ENCODE results near the gene SKA2.
"Not testable (repeated sequence)": the region's sequence is repeated elsewhere in the genome, so short reads cannot be mapped to it uniquely, and the experiment has no call there.

Gene SKA2, protein sequence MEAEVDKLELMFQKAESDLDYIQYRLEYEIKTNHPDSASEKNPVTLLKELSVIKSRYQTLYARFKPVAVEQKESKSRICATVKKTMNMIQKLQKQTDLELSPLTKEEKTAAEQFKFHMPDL

DNA sequence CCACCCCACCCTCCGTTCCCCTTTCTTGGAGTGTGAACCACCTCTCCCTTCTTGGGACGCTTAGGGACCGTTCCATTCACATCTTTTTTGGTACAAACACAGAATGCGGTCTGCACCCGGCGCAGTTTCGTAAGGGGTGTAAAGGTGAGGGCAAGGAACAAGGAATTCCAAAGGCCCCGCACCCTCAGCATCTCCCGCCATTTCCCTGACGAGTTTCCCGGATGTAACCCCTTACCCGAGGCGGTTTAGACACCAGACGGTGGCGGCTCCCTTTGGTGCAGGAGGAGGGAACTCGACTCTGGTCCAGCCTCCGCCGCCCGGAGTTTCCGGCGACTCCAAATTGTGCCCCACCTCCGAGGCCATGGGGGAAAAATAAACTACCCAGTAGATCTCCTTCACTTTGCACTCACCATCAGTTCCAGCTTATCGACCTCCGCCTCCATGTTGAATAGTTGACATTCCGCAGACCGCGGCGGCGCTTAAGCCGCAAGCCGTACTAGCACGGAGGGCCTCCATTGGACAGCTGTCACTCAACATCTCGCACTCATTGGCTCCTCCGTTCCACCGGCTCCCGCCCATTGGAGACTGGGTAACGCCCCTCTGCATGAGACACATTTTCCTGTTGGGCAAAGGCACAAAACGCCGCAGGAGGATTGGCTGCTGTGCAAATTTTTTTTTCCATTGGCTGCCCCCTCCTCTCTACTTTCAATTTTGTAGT is at the start of gene SKA2:
TSS of gene SKA2 (minus strand) at position 466 of the 718 bp plus-strand sequence. CDS start at position 443, 23 bp downstream.
- peak; percentile 73 to 90 for DNase-seq (ENCODE audit: low read depth in 1 of 2, low spot score in 1 of 2)

DNA sequence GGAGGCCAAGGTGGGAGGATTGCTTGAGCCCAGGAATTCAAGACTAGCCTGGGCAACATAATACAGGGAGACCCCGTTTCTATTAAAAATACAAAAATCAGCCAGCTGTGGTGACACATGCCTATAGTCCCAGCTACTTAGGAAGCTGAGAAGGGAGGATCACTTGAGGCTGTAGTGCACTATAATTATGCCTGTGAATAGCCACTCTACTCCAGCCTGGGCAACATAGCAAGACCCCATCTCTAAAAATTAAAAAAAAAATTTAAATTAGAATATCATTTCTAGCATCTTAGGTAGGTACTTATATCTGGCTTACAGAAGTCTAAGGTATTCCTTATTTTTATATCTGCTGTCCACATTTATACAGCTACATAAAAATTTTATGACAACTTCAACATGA is 47.3 kb upstream of the SKA2 start:
- DNase-seq (ENCODE audit: low read depth in 1 of 2, low spot score in 1 of 2): no peak

DNA sequence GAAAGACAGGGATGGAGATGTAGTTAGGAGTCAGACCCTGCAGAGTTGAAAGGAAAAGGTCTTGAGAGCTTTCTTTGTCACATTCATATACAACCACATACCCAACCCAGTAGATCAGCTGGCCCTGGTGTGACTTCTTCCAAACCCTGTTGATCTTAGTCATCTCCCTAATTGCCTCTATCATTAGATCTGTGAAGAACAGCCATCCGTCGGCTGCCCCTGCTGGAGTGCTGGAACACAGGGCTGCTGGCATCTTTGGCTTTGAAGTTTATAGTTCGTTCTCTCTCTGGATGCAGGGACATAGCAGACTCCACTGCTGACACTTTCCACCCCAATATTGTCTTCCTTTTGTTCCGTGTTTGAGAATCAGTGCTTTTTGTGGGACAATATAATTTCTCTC is 44.4 kb upstream of the SKA2 start:
- DNase-seq (ENCODE audit: low read depth in 1 of 2, low spot score in 1 of 2): no peak

DNA sequence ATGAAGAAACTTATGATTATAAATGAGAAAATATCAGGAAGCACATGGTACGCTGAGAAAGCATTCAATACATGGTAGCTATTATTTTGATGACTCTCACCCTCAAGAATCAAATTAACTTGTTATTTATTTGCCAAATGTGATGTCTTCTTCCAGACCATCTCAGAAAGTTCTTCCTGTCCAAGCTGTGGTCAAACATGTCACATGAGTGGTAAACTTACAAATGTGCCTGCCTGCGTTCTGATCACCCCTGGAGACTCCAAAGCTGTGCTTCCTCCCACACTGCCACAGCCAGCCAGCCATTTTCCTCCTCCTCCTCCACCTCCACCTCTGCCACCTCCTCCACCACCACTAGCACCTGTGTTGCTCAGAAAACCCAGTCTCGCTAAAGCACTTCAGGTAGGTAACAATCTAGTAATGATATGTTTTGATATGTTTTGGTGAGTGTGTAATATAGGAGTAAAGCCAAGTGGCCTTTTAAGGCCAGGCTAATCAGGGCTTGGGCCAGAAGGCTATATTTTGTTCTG is 38.4 kb upstream of the SKA2 start:
- no peak for DNase-seq (ENCODE audit: low read depth in 1 of 2, low spot score in 1 of 2)

DNA sequence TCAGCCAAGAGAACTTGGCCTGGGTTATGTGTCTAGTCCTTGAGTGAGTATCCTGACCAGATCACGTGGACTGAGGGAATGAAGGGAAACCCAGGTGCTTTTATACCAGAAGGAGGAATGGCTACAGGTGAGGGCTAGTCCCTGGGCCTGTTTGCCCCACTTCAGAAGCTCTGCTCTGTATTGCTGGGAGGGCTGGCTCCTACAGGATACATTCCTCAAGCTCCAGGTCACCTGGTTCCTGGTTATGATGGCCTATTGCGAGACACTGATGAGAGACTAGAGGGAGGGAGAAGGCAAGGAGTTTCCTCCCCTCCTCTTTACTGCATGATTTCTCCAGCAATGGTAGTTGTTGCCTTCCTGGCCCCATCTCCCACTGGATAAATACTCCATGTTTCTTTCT is 35.8 kb upstream of the SKA2 start:
- DNase-seq (ENCODE audit: low read depth in 1 of 2, low spot score in 1 of 2): no peak

DNA sequence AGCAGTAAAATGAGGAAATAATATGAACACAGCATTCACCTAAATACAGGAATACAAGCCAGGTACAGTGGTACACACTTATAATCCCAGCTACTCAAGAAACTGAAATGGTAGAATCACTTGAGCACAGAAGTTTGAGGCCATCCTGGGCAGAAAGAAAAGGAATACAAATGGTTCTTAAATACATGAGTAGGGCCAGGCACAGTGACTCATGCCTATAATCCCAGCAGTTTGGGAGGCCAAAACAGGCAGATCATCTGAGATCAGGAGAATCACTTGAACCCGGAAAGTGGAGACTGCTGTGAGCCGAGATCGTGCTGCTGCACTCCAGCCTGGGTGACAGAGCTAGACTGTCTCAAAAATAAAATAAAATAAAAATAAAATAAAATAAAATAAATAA is 31.9 kb upstream of the SKA2 start:
- DNase-seq (ENCODE audit: low read depth in 1 of 2, low spot score in 1 of 2): no peak

DNA sequence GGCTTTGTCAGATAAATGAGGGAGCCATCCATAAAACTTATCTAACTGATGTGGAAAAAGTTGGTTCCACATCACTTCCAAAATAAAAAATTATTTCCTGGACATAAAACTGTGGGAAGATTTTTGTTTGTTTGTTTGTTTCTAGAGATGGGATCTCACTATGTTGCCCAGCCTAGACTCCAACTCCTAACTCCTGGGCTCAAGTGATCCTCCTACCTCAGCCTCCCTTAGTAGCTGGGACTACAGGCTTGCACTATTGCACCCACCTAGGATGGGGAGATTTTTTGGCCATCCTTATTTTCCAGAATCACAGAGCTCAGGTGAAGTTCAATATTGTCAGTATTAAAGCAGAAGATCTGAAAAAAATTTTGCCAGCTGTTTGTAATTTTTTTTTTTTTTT is 31.0 kb upstream of the SKA2 start:
- no peak for DNase-seq (ENCODE audit: low read depth in 1 of 2, low spot score in 1 of 2)

DNA sequence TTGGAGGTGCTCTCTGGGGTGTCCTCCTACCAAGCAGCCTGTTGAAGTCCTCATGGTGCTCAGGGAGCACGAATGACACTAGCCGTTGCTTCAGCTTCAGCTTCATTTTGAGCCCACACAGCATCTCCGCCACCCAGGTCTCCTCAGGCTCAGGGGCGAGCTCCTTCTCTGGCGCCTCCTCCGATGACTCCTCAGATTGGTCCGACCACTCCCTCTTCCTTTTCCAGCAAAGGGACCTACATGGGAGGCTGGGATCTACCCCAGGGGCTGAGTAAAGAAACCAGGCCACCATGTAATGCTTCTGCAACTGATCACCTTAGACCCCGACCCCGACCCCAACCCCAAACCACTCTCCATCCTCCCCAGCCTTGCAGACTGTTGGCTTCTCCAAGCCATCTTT is 26.5 kb upstream of the SKA2 start:
- DNase-seq (ENCODE audit: low read depth in 1 of 2, low spot score in 1 of 2): no peak

- no peak for DNase-seq (ENCODE audit: low read depth in 1 of 2, low spot score in 1 of 2)
Measured at GRCh38 chr17:59180626-59181025, 25.6 kb upstream of the SKA2 start.

- not testable (repeated sequence) for DNase-seq (ENCODE audit: low read depth in 1 of 2, low spot score in 1 of 2)
Measured at GRCh38 chr17:59179601-59180000, 24.6 kb upstream of the SKA2 start.

GRCh38 chr17:59178266-59178985 is 23.4 kb upstream of the SKA2 start:
- DNase-seq (ENCODE audit: low read depth in 1 of 2, low spot score in 1 of 2): no peak

GRCh38 chr17:59175076-59175475 is 20.1 kb upstream of the SKA2 start:
- no peak for DNase-seq (ENCODE audit: low read depth in 1 of 2, low spot score in 1 of 2)

DNA sequence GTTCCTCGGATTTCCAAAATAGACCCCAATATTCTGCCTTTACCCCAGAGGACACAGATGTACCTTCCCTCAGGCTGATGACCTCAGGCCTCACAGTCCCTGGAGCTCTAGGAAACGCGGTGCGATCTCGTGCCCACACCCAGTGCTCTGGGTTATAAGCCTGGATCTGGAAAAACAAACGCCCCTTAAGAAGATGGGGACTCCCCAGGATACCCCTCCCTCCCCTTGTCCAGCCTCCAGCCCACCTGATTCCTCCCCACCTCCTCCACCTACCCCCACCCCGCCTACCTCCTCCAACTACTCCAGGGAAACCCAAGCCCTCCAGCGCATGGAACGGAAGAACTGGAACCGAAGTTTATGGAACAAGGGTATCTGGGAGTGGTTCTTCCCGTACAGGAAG is 19.7 kb upstream of the SKA2 start:
- DNase-seq (ENCODE audit: low read depth in 1 of 2, low spot score in 1 of 2): no peak

GRCh38 chr17:59172436-59173004 is 17.5 kb upstream of the SKA2 start:
- DNase-seq (ENCODE audit: low read depth in 1 of 2, low spot score in 1 of 2): no peak

GRCh38 chr17:59167571-59168001 is 12.6 kb upstream of the SKA2 start:
- no peak for DNase-seq (ENCODE audit: low read depth in 1 of 2, low spot score in 1 of 2)

GRCh38 chr17:59165933-59166342 is 11.0 kb upstream of the SKA2 start:
- DNase-seq (ENCODE audit: low read depth in 1 of 2, low spot score in 1 of 2): peak; percentile 5 to 23

GRCh38 chr17:59161477-59161876 is 6.5 kb upstream of the SKA2 start:
- no peak for DNase-seq (ENCODE audit: low read depth in 1 of 2, low spot score in 1 of 2)

DNA sequence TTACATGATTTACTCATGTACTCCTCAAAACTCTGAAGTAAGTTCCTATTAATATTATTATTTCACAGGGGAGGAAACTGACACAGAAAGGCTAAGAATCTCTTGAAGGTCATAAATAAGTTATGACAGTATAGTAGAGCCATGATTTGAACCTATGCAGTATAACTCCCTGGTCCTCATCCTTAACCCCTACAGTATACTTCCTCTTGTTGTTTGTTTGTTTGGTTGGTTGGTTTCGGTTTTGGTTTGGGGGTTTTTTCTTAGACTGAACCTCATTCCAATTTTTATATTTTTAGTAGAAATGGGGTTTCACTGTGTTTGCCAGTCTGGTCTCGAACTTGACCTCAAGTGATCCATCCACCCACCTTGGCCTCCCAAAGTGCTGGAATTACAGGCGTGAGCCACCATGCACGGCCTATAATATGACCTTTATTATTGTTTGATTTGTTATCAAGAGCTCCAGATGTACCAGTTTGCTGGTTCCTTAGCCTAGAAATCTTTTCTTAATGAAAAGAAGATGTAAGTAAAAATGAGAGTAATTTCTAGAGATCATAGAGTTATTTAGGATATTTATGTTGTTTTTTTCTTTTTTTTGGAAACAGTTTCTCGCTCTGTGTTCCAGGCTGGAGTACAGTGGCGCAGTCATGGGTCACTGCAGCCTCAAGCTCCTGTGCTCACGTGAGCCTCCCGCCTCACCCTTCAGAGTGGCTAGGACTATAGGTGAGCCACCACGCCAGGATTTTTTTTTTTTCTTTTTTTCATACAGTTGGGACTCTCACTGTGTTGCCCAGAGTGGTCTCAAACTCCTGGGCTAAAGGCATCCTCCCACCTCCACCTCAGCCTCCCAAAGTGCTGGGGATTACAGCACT is 5.4 kb upstream of the SKA2 start:
- no peak for DNase-seq (ENCODE audit: low read depth in 1 of 2, low spot score in 1 of 2)

DNA sequence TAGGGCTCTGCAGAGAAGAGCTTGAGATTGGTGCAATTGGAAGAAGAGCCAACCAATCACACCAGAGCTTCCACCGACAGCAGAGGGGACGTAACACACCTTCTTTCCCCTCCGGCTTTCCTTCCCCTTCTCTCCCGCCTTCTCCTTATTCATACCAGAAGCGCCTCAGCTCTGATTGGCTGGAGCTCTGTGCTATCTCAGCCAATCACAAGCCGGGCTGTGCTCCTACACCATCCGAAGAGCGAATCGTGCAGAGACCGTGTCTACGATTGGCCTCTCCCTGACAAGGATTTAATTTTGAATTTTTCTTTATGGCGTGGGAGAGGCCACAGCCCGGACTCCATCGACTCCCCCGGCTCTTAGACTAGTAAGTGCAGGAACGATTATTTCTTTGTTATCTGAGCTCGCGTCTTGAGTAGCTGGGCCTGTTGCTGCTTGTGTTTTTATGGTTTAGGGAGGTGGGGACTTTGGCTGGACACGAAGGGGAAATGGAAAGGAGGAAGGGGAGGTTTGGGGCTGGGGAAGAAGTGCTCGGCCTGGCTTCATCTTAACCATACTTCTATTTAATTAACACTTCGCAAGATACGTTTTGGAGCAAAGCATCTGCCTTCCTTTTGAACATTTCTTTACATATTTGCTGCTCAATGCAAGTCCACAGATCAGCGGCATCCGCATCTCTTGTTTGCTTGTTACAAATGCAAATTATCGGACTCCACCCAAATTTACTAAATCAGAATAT is 622 bp upstream of the SKA2 start, which contains the start of gene PRR11:
TSS of gene PRR11 (plus strand) at position 308 of the 739 bp plus-strand sequence. CDS start 14,007 bp downstream, outside the sequence.
- peak; percentile 54 to 96 for DNase-seq (ENCODE audit: low read depth in 1 of 2, low spot score in 1 of 2)

- DNase-seq (ENCODE audit: low read depth in 1 of 2, low spot score in 1 of 2): peak in 1 of 2 donors; percentile 12
Measured at GRCh38 chr17:59154292-59154720, 680 bp downstream of the SKA2 start.
